Activated CD4-positive, alpha-beta T cell treated with anti-CD3 and anti-CD28 coated beads for 1 hour (primary cell): Measurements from ENCODE around the gene DNAJC16.
A peak's percentile ranks its signal among the peaks of the same experiment; 100 is the strongest.
"Not testable (repeated sequence)": the region's sequence is repeated elsewhere in the genome, so short reads cannot be mapped to it uniquely, and the experiment has no call there.

Source experiments
- DNase-seq: peaks from one replicate; pipeline ENCODE4 v3.0.0-alpha.2; 2020

DNAJC16 gene

GRCh38 chr1:15507278-15507677, 19.4 kb upstream of the DNAJC16 start:
- DNase-seq: no peak

DNA sequence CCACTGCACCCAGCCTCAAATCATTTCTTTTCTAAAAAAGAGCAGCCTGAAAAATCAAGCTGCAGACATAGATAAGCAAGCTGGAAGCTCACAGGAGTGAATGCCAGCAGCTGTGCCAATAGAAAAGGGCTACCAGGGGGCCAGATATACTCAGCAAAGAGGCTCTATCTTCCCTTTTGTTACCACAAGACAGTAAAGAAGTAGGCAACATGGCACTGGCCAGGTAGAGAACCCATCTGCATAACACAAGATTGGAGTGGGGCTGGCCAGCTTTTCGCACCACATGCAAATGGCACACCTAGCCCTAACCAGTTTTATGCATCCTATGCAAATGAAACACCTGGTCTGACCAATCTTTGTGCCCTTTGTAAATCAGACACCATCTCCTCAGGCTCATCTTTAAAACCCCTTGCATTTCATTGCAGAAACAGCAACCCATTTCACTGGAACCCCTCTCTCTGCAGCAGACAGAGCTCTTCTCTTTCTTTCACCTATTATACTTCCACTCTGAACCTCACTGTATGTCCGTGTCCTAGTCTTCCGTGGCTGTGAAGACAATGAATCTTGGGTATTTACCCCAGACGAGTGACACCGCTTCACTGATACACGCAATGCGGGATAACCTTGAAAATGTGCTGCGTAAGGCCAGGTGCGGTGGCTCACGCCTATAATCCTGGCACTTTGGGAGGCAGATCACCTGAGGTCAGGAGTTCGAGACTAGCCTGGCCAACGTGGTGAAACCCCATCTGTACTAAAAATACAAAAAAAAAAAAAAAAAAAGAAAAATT, 17.8 kb upstream of the DNAJC16 start:
- no peak for DNase-seq

DNA sequence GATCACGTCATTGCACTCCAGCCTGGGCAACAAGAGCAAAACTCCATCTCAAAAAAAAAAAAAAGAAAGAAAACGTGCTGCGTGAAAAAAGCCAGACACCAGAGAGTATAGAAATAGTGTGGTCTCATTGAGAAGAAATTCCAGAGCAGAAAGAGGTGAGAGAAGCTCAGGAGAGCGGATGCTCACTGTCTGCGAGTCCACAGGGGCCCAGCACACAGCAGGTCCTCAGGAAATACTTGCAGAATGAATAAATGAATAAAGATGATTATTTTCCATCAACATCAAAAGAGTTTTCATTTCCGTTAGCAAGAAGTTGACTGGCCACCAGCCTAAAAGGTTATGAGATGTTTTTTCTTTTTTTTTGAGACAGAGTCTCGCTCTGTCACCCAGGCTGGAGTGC, 17.1 kb upstream of the DNAJC16 start:
- DNase-seq: no peak

DNA sequence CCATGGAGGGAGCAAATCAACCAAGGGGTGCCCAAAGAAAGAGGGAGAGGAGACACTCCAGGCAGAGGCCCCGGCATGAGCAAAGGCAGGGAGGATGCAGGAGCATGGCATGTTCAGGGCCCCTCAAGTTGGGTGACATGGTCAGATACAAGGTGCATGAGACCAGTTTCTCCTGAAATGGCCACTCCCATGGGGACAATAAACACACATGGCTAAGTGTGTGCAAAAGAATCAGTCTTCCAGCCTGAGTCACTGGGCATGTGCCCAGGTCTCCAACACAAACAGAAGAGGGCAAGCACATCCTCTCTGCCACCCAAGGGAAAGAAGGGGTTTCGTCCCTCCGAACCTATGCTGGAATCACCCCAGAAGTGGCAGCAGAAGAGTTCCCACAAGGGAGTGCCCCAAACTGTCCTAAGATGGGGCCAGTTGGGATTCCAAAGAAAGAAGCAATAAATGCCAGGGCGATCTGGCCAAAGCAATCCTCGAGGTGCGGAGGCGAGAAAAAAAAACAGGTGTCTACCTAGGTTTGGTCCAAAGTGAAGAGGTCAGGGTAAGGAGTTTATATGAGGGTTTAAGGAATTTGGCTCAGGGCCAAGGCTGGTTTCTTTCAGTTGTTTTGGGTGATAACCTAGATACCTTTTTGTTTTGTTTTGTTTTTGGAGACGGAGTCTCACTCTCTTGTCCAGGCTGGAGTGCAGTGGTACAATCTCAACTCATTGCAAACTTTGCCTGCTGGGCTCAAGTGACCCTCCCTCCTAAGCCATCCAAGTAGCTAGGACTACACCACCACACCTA, 15.8 kb upstream of the DNAJC16 start:
- no peak for DNase-seq

DNA sequence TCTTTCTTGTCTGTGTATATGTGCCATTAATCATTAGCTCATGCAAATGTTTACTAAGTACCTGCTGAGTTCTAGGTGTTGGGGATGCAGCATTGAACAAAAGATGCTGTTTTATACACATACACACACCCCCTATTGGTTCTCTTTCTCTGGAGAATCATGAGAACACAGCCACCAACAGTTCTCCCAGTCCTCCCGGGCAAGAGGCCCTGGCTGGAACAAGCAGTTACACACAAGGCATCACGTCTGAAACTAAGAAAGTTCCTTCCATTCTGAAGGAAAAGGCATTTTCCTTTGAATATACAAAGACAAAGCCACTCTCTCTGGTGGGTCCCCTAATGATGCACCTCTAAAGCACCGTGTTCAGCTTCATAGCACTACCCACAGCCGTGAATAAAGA, 13.5 kb upstream of the DNAJC16 start:
- DNase-seq: no peak

DNA sequence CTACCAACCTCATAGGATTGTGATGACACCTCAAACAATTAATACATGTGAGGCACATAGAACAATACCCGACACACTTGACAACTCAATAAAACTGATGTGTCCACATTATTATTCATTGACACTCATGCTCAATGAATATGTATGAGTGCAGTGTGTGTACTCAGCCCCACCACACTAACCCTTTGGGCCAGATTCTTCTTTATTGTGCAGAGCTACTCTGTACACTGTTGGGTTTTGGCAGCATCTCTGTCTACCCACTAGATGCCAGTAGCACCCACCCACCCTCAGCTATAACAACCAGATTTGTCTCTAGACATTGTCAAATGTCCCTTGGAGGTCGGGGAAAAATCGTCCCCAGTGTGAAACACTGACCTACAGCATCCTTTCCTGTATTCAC, 12.7 kb upstream of the DNAJC16 start:
- DNase-seq: no peak

- DNase-seq: not testable (repeated sequence)
Measured at GRCh38 chr1:15514557-15514956, 12.1 kb upstream of the DNAJC16 start.

- DNase-seq: no peak
Measured at GRCh38 chr1:15515022-15515663, 11.5 kb upstream of the DNAJC16 start.

DNA sequence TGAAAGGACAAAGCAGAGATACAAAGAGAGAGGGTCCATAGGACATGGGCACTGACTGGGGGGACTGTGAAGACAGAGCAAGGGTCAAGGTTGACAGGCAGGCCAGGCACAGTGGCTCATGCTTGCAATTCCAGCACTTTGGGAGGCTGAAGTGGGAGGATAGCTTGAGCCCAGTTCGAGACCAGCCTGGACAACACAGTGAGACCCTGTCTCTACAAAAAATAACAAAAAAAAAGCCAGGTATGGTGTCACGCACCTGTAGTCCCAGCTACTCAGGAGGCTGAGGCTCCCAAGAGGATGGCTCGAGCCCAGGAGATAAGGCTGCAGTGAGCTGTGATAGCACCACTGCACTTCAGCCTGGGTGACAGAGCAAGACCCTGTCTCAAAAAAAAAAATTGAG, 7.0 kb upstream of the DNAJC16 start:
- no peak for DNase-seq

- DNase-seq: not testable (repeated sequence)
Measured at GRCh38 chr1:15521206-15521906, 5.3 kb upstream of the DNAJC16 start.

GRCh38 chr1:15522551-15522950, 4.1 kb upstream of the DNAJC16 start:
- no peak for DNase-seq

DNA sequence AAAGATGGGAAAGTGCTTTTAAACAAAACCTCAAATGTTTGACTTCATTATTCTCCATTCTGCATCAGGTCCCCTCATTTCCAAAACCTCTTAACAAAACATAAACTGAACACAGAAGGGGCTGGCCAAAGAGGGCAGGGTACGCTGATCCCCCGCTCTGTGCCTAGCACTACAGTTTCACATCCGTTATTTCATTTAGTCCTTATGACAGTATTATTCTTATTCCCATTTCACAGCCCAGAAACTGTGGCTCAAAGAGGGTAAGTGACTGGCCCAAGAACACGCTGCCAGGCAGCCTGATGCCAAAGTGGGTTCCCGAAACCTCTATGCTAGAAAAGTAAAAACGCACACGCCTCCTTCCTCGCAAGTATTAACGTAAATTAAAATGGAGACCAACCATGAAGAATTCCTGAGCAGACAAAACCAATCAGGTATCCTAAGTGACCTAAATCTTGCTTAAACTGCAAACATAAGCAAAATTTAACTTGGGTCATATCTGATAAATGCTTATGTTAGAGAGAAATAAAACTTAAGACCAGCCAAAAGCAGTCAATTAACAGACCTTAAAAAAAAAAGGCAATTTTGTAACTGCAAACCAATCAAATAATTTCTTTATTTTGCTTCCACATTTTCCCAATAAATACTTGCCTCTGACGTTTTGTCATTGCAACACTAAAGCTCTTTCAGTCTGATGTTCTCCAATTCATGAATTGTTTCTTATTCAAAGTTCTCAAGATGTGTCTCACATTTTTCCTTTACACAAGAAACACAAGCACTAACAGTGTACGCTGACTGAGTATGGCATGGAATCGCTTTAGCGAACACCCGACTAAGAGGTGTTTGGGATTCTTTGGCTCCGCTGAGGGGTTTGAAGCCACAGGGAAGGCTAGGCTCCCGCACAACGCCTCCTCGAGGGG, 3.3 kb upstream of the DNAJC16 start:
- DNase-seq: no peak

- DNase-seq: no peak
Measured at GRCh38 chr1:15524021-15524282, 2.7 kb upstream of the DNAJC16 start, which contains the start of gene CASP9. CASP9 (minus strand) TSS chr1:15524215; CDS start chr1:15524200, 15 bp downstream.

DNA sequence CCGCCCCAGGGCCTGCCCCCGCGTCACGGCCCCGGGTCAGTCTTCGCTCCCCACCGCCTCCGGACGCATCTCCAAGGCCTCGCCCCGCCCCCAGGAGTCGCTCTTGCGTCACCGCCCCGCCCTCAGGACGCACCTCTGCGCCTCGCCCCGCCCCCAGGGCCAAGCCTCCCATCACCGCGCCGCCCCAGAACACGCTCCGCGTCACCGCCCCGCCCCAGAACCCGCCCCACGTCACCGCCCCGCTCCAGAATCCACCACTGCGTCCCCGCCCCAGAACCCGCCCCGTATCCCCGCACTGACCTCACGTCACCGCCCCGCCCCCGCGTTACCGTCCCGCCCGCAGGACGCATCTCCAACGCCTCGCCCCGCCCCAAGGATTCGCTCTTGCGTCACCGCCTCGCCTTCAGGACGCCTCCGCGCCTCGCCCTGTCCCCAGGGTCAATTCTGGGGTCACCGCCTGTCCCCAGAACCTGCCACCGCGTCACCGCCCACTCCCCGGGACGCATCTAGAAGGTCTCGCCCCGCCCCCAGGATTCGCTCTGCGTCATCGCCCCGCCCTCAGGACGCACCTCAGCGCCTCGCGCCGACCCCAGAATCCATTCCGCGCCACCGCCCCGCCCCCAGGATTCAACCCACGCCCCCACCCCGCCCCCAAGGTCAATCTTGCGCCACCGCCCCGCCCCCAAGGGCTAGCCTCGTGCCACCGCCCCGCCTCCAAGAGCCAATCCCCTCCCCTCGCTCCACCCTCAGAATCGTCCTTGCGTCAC, 2.2 kb upstream of the DNAJC16 start:
- DNase-seq: peak; percentile 100

DNA sequence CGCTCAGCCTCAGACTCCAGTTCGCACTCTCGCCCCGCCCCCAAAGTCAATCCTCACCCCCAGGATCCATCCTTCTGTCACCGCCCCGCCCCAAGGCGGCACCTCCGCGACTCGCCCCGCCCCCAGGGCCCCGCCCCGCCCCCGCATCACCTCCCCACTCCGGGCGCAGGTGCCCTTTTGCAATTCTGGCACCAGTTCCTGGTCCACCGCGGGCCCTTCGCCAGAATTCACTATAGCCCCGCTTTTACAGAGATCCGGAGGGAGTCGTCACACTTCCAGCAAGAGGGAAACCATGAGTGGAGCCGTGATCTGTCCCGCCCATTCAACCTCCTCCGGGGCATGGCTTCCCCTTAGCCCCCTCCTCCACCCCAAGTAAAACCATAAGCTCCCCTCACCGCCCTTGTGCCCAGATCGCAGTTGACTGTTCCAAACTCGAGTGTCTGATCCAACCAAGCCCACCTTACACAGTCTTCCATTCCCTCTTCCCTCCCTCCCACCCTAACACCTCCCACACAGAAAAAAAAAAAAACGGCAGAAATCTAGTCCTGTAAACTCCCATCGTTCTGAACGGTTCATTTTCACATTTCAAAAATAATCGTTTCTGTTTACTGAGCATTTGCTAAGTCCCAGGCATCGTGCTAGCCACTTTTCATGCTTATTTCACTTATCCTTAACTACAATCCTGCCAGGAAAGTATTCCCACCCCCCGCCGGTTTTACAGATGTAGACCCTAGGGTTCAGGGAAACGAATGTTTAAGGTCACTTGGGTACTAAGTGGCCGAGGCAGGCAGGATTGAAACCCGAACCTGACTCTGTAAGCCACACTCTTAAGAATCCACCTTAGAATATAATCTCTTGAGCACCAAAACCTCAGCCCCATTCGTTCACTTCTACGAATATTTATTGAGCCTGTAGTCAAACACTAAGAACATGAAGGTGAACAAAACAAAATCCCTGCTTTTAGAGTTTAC, 1.3 kb upstream of the DNAJC16 start:
- DNase-seq: no peak

DNA sequence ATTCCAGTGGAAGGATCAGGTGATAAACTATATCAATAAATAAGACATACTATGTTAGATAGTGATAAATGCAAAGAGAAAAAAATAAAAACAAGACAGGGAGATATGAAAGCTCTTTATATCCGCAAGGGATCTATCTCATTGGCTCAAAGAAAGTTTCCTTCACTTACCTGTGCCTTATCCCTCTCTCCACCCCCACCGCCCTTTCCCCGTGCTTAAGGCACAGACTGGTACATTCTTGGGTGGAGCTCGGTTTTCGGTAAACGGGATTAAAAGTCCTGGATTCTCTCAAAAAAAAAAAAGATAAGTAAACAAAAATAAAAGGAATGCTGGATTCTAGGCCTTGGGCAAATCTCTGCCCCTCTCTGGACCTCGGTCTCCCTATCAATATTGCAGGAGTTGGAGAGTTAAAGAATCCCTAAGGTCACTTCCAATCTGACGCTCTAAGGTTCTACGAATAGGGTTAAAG, 593 bp upstream of the DNAJC16 start:
- no peak for DNase-seq

DNA sequence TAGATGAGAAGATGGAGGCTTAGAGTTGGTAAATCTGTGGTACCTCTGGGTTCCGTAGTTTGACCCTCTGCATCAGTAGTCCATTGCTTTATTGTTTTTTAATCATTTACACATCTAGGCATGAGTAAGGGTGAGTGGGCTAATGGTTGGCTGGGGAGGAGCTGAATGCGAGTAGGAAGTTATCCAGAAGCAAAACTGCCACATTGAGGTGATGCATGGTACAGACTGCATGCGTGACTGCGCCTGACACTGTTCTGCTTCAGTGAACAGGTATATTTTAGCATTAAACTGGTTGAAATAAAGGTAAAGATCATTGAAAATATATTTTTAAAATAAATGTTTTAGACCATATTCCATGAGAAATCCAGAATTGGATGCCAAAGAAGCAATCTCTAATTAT, 4.4 kb downstream of the DNAJC16 start:
- DNase-seq: no peak

- DNase-seq: no peak
Measured at GRCh38 chr1:15531682-15532081, 5.0 kb downstream of the DNAJC16 start.

DNA sequence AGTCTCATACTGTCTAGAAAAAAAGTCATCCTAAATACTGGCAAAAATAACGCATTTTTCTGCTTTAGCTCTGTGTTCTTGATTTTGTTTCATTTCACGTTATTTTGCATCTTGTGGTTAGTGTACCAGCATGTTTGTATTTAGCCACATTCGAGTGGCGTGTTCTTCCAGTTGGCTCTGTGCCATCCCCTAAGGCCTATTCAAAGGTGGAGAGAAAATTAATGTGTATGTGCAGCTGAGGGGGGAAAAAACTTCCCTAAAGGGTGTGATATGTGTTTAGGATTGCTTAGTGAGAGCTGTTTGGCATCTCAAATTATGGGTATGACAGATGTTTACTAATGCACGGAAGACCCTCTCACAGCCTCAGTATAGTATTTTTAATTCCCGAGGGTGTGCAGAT, 12.1 kb downstream of the DNAJC16 start:
- no peak for DNase-seq

- DNase-seq: no peak
Measured at GRCh38 chr1:15540186-15540585, 13.5 kb downstream of the DNAJC16 start.
